ENCODE results near the gene CATSPERD. TPM values are rescaled to one million over a fixed set of nuclear protein-coding genes. Genes with fewer than 3 reads are reported as not detected.

Gene CATSPERD
- total and polyA plus RNA-seq, 9 of the 15 experiments (the other 6 are each of a cell fraction or from before 2014, with no cell fraction given) = not detected

DNA sequence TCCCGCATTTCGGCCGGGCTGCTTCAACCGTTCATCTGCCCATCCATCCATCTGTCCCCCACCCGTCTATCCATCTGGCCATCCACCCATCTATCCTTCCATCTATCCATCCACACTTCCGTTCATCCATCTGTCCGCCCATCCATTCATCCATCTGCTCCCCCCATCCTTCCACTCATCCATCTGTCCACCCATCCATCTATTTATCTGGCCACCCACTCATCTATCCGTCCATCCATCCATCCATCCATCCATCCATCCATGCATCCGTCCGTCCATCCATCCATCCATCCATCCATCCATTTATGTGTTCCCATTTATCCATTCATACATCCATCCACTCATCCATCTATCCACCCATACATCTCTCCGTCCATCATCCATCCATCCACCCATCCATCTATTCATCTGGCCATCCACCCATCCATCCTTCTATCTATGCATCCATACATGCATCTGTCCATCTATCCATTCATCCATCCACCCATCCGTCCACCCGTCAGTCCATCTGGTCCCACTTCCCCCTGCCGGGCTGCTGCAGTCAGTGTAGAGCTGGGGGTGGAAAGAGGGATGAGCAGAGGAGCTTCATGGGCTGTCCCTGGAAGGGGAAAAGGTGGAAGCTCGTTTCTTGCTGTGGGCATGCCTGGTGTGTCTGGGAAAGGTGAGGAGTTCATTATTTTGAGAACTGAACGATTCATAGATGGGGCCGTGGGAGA lies 38.9 kb upstream of the CATSPERD start (continued):
- TF ChIP-seq, protein P1, sequence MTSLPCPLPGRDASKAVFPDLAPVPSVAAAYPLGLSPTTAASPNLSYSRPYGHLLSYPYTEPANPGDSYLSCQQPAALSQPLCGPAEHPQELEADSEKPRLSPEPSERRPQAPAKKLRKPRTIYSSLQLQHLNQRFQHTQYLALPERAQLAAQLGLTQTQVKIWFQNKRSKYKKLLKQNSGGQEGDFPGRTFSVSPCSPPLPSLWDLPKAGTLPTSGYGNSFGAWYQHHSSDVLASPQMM (CRISPR knock-in tag; IDR thresholded peaks at IDR 0.05) = no peak
- TF ChIP-seq, protein P2, sequence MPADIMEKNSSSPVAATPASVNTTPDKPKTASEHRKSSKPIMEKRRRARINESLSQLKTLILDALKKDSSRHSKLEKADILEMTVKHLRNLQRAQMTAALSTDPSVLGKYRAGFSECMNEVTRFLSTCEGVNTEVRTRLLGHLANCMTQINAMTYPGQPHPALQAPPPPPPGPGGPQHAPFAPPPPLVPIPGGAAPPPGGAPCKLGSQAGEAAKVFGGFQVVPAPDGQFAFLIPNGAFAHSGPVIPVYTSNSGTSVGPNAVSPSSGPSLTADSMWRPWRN (IDR thresholded peaks at IDR 0.05; ENCODE audit: low read depth) = no peak
- no peak for TF ChIP-seq FOSL1 (tag; conservative IDR thresholded peaks at IDR 0.05)
- TF ChIP-seq, protein P3, sequence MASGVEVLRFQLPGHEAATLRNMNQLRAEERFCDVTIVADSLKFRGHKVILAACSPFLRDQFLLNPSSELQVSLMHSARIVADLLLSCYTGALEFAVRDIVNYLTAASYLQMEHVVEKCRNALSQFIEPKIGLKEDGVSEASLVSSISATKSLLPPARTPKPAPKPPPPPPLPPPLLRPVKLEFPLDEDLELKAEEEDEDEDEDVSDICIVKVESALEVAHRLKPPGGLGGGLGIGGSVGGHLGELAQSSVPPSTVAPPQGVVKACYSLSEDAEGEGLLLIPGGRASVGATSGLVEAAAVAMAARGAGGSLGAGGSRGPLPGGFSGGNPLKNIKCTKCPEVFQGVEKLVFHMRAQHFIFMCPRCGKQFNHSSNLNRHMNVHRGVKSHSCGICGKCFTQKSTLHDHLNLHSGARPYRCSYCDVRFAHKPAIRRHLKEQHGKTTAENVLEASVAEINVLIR (CRISPR knock-in tag; IDR thresholded peaks at IDR 0.05) = no peak
- TF ChIP-seq ZNF134 (CRISPR knock-in tag; conservative IDR thresholded peaks at IDR 0.05) = no peak
- no peak for TF ChIP-seq NR2C1 (IDR thresholded peaks at IDR 0.05)
- no peak for TF ChIP-seq NR2C1 (tag; IDR thresholded peaks at IDR 0.05)
- TF ChIP-seq ZNF24 (IDR thresholded peaks at IDR 0.05) = no peak
- no peak for TF ChIP-seq TCF7 (IDR thresholded peaks at IDR 0.05; ENCODE audit: borderline replicate concordance)
- no peak for TF ChIP-seq ZNF583 (CRISPR knock-in tag; IDR thresholded peaks at IDR 0.05)
- TF ChIP-seq CEBPB (tag; IDR thresholded peaks at IDR 0.05) = no peak
- TF ChIP-seq TEAD4 (IDR thresholded peaks at IDR 0.05; ENCODE audit: low read length) = no peak
- no peak for TF ChIP-seq TEAD4 (CRISPR knock-in tag; IDR thresholded peaks at IDR 0.05; ENCODE audit: borderline replicate concordance)
- no peak for TF ChIP-seq NBN (IDR thresholded peaks at IDR 0.05; ENCODE audit: low read depth)
- TF ChIP-seq, protein P4, sequence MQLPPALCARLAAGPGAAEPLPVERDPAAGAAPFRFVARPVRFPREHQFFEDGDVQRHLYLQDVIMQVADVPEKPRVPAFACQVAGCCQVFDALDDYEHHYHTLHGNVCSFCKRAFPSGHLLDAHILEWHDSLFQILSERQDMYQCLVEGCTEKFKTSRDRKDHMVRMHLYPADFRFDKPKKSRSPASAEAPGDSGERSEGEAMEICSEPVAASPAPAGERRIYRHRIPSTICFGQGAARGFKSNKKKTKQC (CRISPR knock-in tag; IDR thresholded peaks at IDR 0.05) = no peak
- no peak for TF ChIP-seq MAZ (CRISPR knock-in tag; conservative IDR thresholded peaks at IDR 0.05 in 1 of 2, IDR thresholded peaks at IDR 0.05 in 1 of 2)
- TF ChIP-seq ZNF584 (CRISPR knock-in tag; IDR thresholded peaks at IDR 0.05; ENCODE audit: low read depth) = no peak
- TF ChIP-seq RUNX1 (IDR thresholded peaks at IDR 0.05; ENCODE audit: low read depth) = no peak
- TF ChIP-seq BACH1 (tag; IDR thresholded peaks at IDR 0.05) = no peak
- TF ChIP-seq WHSC1 (IDR thresholded peaks at IDR 0.05; ENCODE audit: low read length) = no peak
- TF ChIP-seq, protein P5, sequence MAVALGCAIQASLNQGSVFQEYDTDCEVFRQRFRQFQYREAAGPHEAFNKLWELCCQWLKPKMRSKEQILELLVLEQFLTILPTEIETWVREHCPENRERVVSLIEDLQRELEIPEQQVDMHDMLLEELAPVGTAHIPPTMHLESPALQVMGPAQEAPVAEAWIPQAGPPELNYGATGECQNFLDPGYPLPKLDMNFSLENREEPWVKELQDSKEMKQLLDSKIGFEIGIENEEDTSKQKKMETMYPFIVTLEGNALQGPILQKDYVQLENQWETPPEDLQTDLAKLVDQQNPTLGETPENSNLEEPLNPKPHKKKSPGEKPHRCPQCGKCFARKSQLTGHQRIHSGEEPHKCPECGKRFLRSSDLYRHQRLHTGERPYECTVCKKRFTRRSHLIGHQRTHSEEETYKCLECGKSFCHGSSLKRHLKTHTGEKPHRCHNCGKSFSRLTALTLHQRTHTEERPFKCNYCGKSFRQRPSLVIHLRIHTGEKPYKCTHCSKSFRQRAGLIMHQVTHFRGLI (CRISPR knock-in tag; IDR thresholded peaks at IDR 0.05) = no peak
- no peak for TF ChIP-seq NONO (IDR thresholded peaks at IDR 0.05; ENCODE audit: low read depth in 2 of 2, low read length in 1 of 2)
- TF ChIP-seq U2AF1 (optimal IDR thresholded peaks at IDR 0.05; ENCODE audit: low read depth, low read length) = no peak

All from K562 (cell line).